Urothelium cell line (cell line): ENCODE measurements around the gene PLXNA4.

Experiments used
- DNase-seq: peaks from one replicate; pipeline ENCODE4 v3.0.0; 2011; ENCODE audit warnings: low spot score, mixed read lengths
- FAIRE-seq: peaks from 2 replicates; lab custom pipeline; 2011; peaks lifted over from hg19 to GRCh38; lab: Jason Lieb, UNC

Gene PLXNA4

GRCh38 chr7:132112657-132113056, 463.6 kb downstream of the PLXNA4 start:
- FAIRE-seq (no peak), DNase-seq (no peak)

- FAIRE-seq (no peak), DNase-seq (no peak)
These were observed 464.2 kb downstream of the PLXNA4 start for GRCh38 chr7:132112106-132112505.

GRCh38 chr7:132110692-132111091, 465.6 kb downstream of the PLXNA4 start:
- DNase-seq: no peak
- no peak for FAIRE-seq

- FAIRE-seq: no peak
These were observed 466.5 kb downstream of the PLXNA4 start for GRCh38 chr7:132109769-132110168.

GRCh38 chr7:132108563-132108962, 467.7 kb downstream of the PLXNA4 start:
- DNase-seq (no peak), FAIRE-seq (no peak)

More at GRCh38 chr7:132109769-132110168, 466.5 kb downstream of the PLXNA4 start:
- DNase-seq: no peak

- no peak for DNase-seq
- no peak for FAIRE-seq
These were observed 469.8 kb downstream of the PLXNA4 start for GRCh38 chr7:132106491-132106890.

- no peak for DNase-seq
- FAIRE-seq: no peak
These were observed 471.2 kb downstream of the PLXNA4 start for GRCh38 chr7:132105096-132105495.

- DNase-seq (no peak), FAIRE-seq (no peak)
These were observed 472.6 kb downstream of the PLXNA4 start for GRCh38 chr7:132103718-132104117.

GRCh38 chr7:132102942-132103341, 473.3 kb downstream of the PLXNA4 start:
- FAIRE-seq: no peak

GRCh38 chr7:132102391-132102790, 473.9 kb downstream of the PLXNA4 start:
- DNase-seq (no peak), FAIRE-seq (no peak)

More at GRCh38 chr7:132102942-132103341, 473.3 kb downstream of the PLXNA4 start:
- DNase-seq: no peak

- DNase-seq: no peak
- FAIRE-seq: no peak
These were observed 475.3 kb downstream of the PLXNA4 start for GRCh38 chr7:132100981-132101380.

GRCh38 chr7:132100483-132100882, 475.8 kb downstream of the PLXNA4 start:
- DNase-seq: no peak
- FAIRE-seq: no peak

GRCh38 chr7:132099163-132099562, 477.1 kb downstream of the PLXNA4 start:
- no peak for FAIRE-seq
- DNase-seq: no peak

GRCh38 chr7:132098327-132098726, 477.9 kb downstream of the PLXNA4 start:
- DNase-seq (no peak), FAIRE-seq (no peak)

- no peak for DNase-seq
- no peak for FAIRE-seq
These were observed 478.6 kb downstream of the PLXNA4 start for GRCh38 chr7:132097550-132098134.

GRCh38 chr7:132095111-132095765, 481.0 kb downstream of the PLXNA4 start:
- no peak for FAIRE-seq

GRCh38 chr7:132092106-132092505, 484.2 kb downstream of the PLXNA4 start:
- FAIRE-seq: no peak

More at GRCh38 chr7:132095111-132095765, 481.0 kb downstream of the PLXNA4 start:
- no peak for DNase-seq

GRCh38 chr7:132091706-132092105, 484.6 kb downstream of the PLXNA4 start:
- DNase-seq (no peak), FAIRE-seq (no peak)

More at GRCh38 chr7:132092106-132092505, 484.2 kb downstream of the PLXNA4 start:
- no peak for DNase-seq

GRCh38 chr7:132090444-132090843, 485.8 kb downstream of the PLXNA4 start:
- FAIRE-seq: no peak

GRCh38 chr7:132089356-132089755, 486.9 kb downstream of the PLXNA4 start:
- FAIRE-seq (no peak), DNase-seq (no peak)

More at GRCh38 chr7:132090444-132090843, 485.8 kb downstream of the PLXNA4 start:
- no peak for DNase-seq

- FAIRE-seq (no peak), DNase-seq (no peak)
These were observed 488.8 kb downstream of the PLXNA4 start for GRCh38 chr7:132087421-132087820.

GRCh38 chr7:132084776-132085388, 491.4 kb downstream of the PLXNA4 start:
- no peak for DNase-seq
- FAIRE-seq: no peak
